ENCODE results near the gene WNT10A. TPM values are rescaled to one million over a fixed set of nuclear protein-coding genes. Genes with fewer than 3 reads are reported as not detected.

Gene WNT10A
- total RNA-seq, 6 experiments from 2014 or later = 0.31 TPM; not detected in 5

DNA sequence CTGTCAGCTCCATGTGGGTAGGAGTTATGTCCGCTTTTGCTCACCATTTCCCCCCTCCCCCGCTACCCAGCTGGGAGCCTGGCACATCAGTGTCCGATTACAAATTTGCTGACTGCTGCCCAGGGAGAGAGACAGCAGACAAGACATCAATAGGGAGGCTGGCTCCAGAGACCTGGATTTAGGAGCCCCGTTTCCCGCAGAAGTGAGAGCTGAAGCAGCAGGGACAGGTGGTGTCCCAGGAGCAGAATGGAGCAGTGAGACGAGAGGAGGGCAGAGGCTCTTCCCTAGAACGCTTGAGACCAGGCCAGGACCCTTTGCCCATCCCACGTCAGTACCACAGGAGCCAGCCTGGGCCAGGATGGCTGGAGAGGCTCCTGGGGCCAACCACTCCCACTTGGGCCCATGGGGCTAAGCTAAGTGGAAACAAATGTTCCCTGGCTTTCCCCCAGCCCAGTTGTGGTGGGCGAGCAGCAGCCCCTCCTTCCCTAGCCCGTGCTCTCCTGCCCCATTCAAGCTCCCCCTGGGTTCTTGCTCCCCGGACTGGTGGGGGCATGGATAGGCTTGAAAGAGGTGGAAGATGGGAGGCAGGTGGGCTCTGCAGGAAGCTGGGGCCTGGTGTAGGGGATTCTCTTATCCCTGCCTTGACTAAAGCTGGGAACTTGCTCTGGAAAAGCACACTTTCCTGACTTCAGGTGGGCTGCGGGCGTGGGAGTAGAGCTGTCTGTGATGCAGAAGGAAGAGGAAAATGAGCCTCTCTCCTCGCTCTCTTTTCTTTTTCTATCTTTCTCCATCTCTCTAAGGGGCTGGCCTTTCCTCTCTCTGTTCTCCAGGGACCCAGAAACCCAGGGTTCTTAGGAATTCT is 25.1 kb upstream of the WNT10A start:
- intact Hi-C loops (cut with DNase I) = loop anchor here in 1 of 2 donors (10.0 kb wide), 1 partner anchor 131 kb away; no protein-coding TSS in a partner anchor
- ATAC-seq (no peak), DNase-seq (no peak)
- peaks cover 0 to 8% (median 1%) of the 10 kb centered on the region in 4 donors for H3K4me1 ChIP-seq
- WGBS (ENCODE audit: insufficient coverage, low coverage, low lambda C conversion rate, missing lambda C conversion rate) = 33% methylated on average over 7 of the region's 14 CpGs
- no peak overlapping the region for H3K27ac ChIP-seq
- H3K9me3 ChIP-seq = no peaks in the 10 kb centered on the region
- no peaks in the 10 kb centered on the region for H3K36me3 ChIP-seq
- TF ChIP-seq, protein P1, sequence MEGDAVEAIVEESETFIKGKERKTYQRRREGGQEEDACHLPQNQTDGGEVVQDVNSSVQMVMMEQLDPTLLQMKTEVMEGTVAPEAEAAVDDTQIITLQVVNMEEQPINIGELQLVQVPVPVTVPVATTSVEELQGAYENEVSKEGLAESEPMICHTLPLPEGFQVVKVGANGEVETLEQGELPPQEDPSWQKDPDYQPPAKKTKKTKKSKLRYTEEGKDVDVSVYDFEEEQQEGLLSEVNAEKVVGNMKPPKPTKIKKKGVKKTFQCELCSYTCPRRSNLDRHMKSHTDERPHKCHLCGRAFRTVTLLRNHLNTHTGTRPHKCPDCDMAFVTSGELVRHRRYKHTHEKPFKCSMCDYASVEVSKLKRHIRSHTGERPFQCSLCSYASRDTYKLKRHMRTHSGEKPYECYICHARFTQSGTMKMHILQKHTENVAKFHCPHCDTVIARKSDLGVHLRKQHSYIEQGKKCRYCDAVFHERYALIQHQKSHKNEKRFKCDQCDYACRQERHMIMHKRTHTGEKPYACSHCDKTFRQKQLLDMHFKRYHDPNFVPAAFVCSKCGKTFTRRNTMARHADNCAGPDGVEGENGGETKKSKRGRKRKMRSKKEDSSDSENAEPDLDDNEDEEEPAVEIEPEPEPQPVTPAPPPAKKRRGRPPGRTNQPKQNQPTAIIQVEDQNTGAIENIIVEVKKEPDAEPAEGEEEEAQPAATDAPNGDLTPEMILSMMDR (IDR thresholded peaks at IDR 0.05) = no peak
- no peak for TF ChIP-seq POLR2A (IDR thresholded peaks at IDR 0.05)
- H3K27me3 ChIP-seq = peaks cover 4% of the 10 kb centered on the region in 2 donors
- H3K4me3 ChIP-seq = no peak overlapping the region

DNA sequence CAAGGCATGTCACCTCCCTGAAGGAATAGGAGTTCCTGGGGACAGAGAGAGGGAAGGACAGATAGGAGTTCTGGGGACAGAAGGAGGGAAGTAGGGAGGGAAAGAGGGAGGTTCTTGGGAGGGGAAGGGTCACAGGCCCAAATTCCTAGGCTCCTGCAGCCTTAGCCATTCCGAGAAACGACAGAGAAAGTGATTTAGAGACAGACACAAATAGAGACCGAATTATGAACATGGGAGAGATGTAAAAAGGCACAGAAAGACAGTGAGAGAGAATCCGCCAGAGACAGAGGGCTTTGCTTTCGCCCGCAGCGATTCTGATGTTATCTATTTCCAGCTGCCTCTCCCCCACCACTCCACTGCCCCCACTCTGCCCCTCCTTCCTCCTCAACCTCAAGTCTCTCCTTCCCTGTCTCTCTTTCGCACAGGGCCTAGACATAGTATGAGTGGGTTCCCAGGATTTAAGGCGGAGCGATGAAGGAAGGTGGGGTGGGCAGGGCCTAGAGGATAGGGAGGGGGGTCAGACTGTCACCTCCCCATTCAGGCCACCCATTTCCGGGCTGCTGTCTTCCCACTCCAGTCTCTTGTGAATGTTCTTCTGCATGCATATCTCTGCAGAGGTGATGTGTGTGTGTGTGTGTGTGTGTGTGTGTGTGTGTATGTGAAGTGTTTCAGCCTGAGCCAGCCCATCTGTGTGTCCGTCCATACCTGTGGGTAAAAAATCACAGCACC is 24.3 kb upstream of the WNT10A start:
- no peak overlapping the region for H3K4me3 ChIP-seq
- no peaks in the 10 kb centered on the region for H3K36me3 ChIP-seq
- DNase-seq (no peak), ATAC-seq (no peak)
- 29% methylated on average over 11 of the region's 12 CpGs for WGBS (ENCODE audit: insufficient coverage, low coverage, low lambda C conversion rate, missing lambda C conversion rate)
- H3K4me1 ChIP-seq = peaks cover 0 to 8% (median 1%) of the 10 kb centered on the region in 4 donors
- intact Hi-C loops (cut with DNase I) = loop anchor here in 1 of 2 donors (10.0 kb wide), 1 partner anchor 132 kb away; no protein-coding TSS in a partner anchor
- TF ChIP-seq, protein P1 (IDR thresholded peaks at IDR 0.05) = no peak
- no peak for TF ChIP-seq POLR2A (IDR thresholded peaks at IDR 0.05)
- H3K27ac ChIP-seq = no peak overlapping the region
- peaks cover 4 to 6% of the 10 kb centered on the region in 2 donors for H3K27me3 ChIP-seq
- no peaks in the 10 kb centered on the region for H3K9me3 ChIP-seq

DNA sequence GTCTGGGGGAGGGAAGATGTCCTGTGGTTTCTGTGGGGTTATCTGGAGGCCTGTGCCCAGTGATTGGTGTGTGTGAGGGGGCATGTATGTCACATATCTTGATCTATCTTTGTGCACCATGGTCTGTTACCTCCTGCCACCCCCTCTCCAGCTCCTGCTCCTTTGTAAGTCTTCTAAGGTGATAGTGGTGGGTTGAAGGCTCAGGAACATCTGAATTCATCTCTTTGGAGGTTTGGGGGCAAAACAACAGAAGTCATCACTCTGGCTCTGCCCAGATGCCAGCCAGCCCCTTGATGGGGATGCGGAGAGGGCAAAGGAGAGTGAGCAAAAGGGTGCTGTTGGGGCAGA is 23.8 kb upstream of the WNT10A start:
- DNase-seq = no peak
- no peak for TF ChIP-seq POLR2A (IDR thresholded peaks at IDR 0.05)
- TF ChIP-seq, protein P1 (IDR thresholded peaks at IDR 0.05) = no peak
- peaks cover 0 to 8% (median 1%) of the 10 kb centered on the region in 4 donors for H3K4me1 ChIP-seq
- no peak for ATAC-seq
- H3K36me3 ChIP-seq = no peaks in the 10 kb centered on the region
- no peak overlapping the region for H3K27ac ChIP-seq
- H3K9me3 ChIP-seq = no peaks in the 10 kb centered on the region
- peaks cover 4 to 6% of the 10 kb centered on the region in 2 donors for H3K27me3 ChIP-seq
- WGBS (ENCODE audit: insufficient coverage, low coverage, low lambda C conversion rate, missing lambda C conversion rate) = 83% methylated on average over 1 of the region's 1 CpG
- H3K4me3 ChIP-seq = no peak overlapping the region
- intact Hi-C loops (cut with DNase I) = loop anchor here in 1 of 2 donors (10.0 kb wide), 1 partner anchor 132 kb away; no protein-coding TSS in a partner anchor

DNA sequence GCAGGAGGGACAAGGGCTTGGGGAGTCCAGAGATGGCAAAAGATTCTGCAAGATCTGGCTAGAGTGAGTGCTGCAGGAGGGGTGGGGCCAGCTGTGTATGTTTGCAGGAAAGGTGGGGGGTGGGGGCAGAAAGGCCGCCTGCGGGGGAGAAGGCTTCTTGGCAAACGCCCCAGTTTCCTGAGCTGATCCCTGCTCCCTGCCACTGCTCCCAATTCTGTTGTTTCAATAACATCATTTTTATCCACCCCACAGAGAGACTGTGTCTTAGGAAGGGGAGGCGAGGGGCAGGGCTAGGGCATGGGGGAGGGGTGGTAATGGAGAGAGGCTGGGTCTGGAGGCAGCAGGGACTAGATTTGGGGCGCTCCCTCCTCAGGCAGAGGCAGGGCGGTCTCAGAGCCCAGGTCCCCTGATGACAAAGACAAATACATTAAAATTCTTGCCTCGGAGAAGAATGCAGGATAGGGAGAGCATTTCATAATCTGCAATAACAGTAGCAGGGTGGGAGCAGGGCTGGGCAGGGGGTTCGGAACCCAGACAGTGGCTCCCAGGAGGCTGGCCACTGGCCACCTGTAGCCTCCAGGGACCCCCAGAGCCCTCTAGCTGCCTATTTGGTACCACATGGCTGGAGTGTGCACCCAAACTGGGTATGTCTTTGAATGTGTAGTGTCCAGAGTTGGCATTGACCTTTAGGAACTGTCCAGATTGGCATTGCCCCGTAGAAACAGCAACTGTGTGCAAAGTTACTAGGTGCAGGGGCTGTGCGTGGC is 23.1 kb upstream of the WNT10A start:
- peaks cover 4 to 6% of the 10 kb centered on the region in 2 donors for H3K27me3 ChIP-seq
- intact Hi-C loops (cut with DNase I) = loop anchor here in 1 of 2 donors (10.0 kb wide), 1 partner anchor 133 kb away; no protein-coding TSS in a partner anchor

More for the DNA sequence above, 23.1 kb upstream of the WNT10A start:
- no peak overlapping the region for H3K27ac ChIP-seq
- no peak for ATAC-seq
- peaks cover 0 to 8% (median 1%) of the 10 kb centered on the region in 4 donors for H3K4me1 ChIP-seq
- DNase-seq = no peak
- no peak for TF ChIP-seq POLR2A (IDR thresholded peaks at IDR 0.05)
- TF ChIP-seq, protein P1 (IDR thresholded peaks at IDR 0.05) = no peak
- H3K9me3 ChIP-seq = no peaks in the 10 kb centered on the region
- 16% methylated on average over 9 of the region's 10 CpGs for WGBS (ENCODE audit: insufficient coverage, low coverage, low lambda C conversion rate, missing lambda C conversion rate)
- no peak overlapping the region for H3K4me3 ChIP-seq
- H3K36me3 ChIP-seq = no peaks in the 10 kb centered on the region
